ENCODE data around the gene CSNK1G1. TPM values are rescaled to one million over a fixed set of nuclear protein-coding genes. Genes with fewer than 3 reads are reported as not detected.

Gene CSNK1G1
- polyA plus RNA-seq, 1 donor from 2014 or later, result 18.9 TPM

DNA sequence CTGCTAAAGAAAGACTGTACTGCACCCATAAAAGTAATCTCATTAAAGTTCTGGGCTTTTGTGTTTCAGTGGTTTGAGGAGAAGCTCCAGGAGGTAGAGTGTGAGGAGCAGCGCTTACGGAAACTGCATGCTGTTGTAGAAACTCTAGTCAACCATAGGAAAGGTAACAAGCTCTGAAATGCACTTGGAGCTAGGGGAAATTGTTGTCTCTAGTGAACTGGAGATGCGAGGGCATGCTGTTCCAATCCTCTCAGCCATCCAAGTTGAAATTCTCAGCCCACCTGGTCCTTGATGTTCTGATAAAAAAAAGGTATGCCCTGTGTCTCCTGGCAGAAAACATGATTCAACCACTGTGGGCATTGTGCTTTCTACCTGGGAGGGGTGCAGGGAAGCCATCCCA lies 225.8 kb downstream of the CSNK1G1 start:
- Histone ChIP-seq H3K27me3 (ENCODE audit: insufficient read depth, low read depth, low read length) (no peaks in the 10 kb centered on the region), H3K9ac (ENCODE audit: low read length) (no peak overlapping the region), H3K36me3 (ENCODE audit: insufficient read depth, low read length) (peaks cover 6% of the 10 kb centered on the region), H4K20me1 (ENCODE audit: insufficient read depth) (no peaks in the 10 kb centered on the region), H2AFZ (ENCODE audit: low read depth, low read length) (no peak overlapping the region), H3K4me3 (ENCODE audit: low read length) (no peak overlapping the region), H3K9me3 (ENCODE audit: low read length) (no peaks in the 10 kb centered on the region), H3K9me2 (ENCODE audit: insufficient read depth, low read length) (no peaks in the 10 kb centered on the region), H3K27ac (ENCODE audit: low read length) (no peak overlapping the region), H3K79me2 (replicated peaks; ENCODE audit: insufficient read depth, low read length) (no peaks in the 10 kb centered on the region), H3F3A (ENCODE audit: insufficient read depth, low read length, poor library complexity, severe bottlenecking) (no peaks in the 10 kb centered on the region), H3K4me2 (ENCODE audit: low read length) (no peak overlapping the region)
- TF ChIP-seq EZH2 (IDR thresholded peaks at IDR 0.05; ENCODE audit: borderline replicate concordance, insufficient read depth, low read length, poor library complexity, severe bottlenecking), result no peak
- TF ChIP-seq, protein P1, sequence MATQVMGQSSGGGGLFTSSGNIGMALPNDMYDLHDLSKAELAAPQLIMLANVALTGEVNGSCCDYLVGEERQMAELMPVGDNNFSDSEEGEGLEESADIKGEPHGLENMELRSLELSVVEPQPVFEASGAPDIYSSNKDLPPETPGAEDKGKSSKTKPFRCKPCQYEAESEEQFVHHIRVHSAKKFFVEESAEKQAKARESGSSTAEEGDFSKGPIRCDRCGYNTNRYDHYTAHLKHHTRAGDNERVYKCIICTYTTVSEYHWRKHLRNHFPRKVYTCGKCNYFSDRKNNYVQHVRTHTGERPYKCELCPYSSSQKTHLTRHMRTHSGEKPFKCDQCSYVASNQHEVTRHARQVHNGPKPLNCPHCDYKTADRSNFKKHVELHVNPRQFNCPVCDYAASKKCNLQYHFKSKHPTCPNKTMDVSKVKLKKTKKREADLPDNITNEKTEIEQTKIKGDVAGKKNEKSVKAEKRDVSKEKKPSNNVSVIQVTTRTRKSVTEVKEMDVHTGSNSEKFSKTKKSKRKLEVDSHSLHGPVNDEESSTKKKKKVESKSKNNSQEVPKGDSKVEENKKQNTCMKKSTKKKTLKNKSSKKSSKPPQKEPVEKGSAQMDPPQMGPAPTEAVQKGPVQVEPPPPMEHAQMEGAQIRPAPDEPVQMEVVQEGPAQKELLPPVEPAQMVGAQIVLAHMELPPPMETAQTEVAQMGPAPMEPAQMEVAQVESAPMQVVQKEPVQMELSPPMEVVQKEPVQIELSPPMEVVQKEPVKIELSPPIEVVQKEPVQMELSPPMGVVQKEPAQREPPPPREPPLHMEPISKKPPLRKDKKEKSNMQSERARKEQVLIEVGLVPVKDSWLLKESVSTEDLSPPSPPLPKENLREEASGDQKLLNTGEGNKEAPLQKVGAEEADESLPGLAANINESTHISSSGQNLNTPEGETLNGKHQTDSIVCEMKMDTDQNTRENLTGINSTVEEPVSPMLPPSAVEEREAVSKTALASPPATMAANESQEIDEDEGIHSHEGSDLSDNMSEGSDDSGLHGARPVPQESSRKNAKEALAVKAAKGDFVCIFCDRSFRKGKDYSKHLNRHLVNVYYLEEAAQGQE (IDR thresholded peaks at IDR 0.05; ENCODE audit: borderline replicate concordance), result no peak
- TF ChIP-seq RAD21 (conservative IDR thresholded peaks at IDR 0.05), result no peak
- no peak for TF ChIP-seq POLR2AphosphoS5 (IDR thresholded peaks at IDR 0.05)
- TF ChIP-seq MXI1 (conservative IDR thresholded peaks at IDR 0.05; ENCODE audit: poor library complexity, severe bottlenecking), result no peak
- TF ChIP-seq, protein P2, sequence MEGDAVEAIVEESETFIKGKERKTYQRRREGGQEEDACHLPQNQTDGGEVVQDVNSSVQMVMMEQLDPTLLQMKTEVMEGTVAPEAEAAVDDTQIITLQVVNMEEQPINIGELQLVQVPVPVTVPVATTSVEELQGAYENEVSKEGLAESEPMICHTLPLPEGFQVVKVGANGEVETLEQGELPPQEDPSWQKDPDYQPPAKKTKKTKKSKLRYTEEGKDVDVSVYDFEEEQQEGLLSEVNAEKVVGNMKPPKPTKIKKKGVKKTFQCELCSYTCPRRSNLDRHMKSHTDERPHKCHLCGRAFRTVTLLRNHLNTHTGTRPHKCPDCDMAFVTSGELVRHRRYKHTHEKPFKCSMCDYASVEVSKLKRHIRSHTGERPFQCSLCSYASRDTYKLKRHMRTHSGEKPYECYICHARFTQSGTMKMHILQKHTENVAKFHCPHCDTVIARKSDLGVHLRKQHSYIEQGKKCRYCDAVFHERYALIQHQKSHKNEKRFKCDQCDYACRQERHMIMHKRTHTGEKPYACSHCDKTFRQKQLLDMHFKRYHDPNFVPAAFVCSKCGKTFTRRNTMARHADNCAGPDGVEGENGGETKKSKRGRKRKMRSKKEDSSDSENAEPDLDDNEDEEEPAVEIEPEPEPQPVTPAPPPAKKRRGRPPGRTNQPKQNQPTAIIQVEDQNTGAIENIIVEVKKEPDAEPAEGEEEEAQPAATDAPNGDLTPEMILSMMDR (IDR thresholded peaks at IDR 0.05; ENCODE audit: poor library complexity, severe bottlenecking), result no peak
- no peak for TF ChIP-seq TAF1 (IDR thresholded peaks at IDR 0.05; ENCODE audit: low read depth)
- no peak for TF ChIP-seq EP300 (conservative IDR thresholded peaks at IDR 0.05; ENCODE audit: poor library complexity, severe bottlenecking)
- no peak for TF ChIP-seq SMC3 (conservative IDR thresholded peaks at IDR 0.05; ENCODE audit: poor library complexity)

DNA sequence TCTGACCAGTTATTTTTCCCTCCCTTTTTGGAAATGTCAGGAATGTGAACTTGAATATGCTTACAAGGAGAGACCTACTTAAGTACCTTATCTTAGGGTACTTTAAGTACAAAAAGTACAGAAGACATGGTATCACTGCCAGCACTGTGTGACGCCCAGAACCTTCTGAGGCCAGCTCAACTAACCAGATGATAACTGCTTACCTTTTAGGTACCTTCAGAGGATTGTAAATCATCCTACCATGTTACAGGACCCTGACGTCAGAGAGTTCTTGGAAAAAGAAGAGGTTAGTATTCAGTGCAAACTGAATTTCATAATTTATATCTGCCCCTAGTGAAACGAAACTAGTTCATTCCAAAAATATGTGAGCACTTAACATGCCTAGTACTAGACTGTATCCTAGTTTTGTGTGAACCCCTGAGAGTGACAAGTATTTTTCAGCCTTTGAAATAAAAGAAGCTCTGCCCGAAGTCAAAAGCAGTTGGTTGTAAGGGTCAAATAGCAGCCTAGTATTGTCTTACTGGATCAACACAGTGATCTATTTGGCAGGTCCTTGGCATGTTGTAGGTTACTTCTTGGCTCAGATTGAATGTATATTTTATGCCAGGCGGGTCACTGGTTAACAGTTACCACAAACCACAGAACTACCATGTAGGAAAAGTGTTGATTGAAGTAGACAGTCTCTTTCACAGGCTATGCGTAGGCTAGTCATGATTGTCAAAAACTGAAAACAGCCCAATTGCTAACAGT lies 228.3 kb downstream of the CSNK1G1 start:
- Histone ChIP-seq H3K27me3 (ENCODE audit: insufficient read depth, low read depth, low read length) (no peaks in the 10 kb centered on the region), H3K79me2 (replicated peaks; ENCODE audit: insufficient read depth, low read length) (no peaks in the 10 kb centered on the region), H3K36me3 (ENCODE audit: insufficient read depth, low read length) (peaks cover 6% of the 10 kb centered on the region), H2AFZ (ENCODE audit: low read depth, low read length) (no peak overlapping the region), H3K4me2 (ENCODE audit: low read length) (no peak overlapping the region), H3K9ac (ENCODE audit: low read length) (no peak overlapping the region), H4K20me1 (ENCODE audit: insufficient read depth) (no peaks in the 10 kb centered on the region), H3K27ac (ENCODE audit: low read length) (no peak overlapping the region), H3K4me3 (ENCODE audit: low read length) (no peak overlapping the region), H3F3A (ENCODE audit: insufficient read depth, low read length, poor library complexity, severe bottlenecking) (no peaks in the 10 kb centered on the region), H3K9me3 (ENCODE audit: low read length) (no peaks in the 10 kb centered on the region), H3K9me2 (ENCODE audit: insufficient read depth, low read length) (no peaks in the 10 kb centered on the region)
- TF ChIP-seq EP300 (conservative IDR thresholded peaks at IDR 0.05; ENCODE audit: poor library complexity, severe bottlenecking) (no peak), MXI1 (conservative IDR thresholded peaks at IDR 0.05; ENCODE audit: poor library complexity, severe bottlenecking) (no peak), SMC3 (conservative IDR thresholded peaks at IDR 0.05; ENCODE audit: poor library complexity) (no peak), EZH2 (IDR thresholded peaks at IDR 0.05; ENCODE audit: borderline replicate concordance, insufficient read depth, low read length, poor library complexity, severe bottlenecking) (no peak)
- TF ChIP-seq, protein P1 (IDR thresholded peaks at IDR 0.05; ENCODE audit: borderline replicate concordance), result no peak
